ENCODE data around the gene HUWE1.
A peak's percentile ranks its signal among the peaks of the same experiment; 100 is the strongest.

HUWE1 gene

DNA sequence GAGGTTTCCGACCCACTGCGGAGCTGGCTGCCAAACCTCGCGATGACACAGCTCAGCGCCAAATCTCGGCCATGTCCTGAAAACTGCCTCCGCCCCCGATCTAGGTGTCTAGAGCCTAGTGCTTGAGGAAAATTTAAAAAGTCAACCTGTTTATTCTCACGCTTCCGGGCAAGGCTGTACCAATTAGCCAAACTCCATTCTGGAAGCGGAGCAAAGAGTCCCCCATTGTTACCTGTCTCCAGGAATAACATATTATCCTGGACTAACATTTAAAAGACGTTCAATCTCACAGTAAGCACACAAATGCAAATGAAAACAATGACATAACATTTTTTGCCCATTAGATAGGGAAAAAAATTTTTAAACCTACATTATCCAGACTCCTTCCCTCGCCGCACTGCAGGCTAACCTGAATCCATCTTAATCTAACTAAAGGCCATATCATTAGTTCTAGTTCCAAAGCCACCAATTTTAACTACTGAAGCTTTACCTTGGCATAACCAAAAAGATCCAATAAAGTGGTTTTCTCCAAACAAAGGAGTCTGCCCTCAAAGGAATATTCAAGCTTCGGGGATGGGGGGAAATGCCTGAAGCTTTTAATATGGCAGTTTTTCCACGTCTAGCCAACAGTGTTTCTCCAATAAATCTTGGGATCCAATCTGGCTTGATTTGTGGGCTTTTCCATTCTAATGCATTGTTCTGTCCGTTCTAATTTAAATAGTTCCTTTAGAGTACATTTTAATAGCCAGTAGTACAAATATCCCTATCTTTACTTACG lies 1.9 kb downstream of the HUWE1 start:
- DNase-seq: no peak

DNA sequence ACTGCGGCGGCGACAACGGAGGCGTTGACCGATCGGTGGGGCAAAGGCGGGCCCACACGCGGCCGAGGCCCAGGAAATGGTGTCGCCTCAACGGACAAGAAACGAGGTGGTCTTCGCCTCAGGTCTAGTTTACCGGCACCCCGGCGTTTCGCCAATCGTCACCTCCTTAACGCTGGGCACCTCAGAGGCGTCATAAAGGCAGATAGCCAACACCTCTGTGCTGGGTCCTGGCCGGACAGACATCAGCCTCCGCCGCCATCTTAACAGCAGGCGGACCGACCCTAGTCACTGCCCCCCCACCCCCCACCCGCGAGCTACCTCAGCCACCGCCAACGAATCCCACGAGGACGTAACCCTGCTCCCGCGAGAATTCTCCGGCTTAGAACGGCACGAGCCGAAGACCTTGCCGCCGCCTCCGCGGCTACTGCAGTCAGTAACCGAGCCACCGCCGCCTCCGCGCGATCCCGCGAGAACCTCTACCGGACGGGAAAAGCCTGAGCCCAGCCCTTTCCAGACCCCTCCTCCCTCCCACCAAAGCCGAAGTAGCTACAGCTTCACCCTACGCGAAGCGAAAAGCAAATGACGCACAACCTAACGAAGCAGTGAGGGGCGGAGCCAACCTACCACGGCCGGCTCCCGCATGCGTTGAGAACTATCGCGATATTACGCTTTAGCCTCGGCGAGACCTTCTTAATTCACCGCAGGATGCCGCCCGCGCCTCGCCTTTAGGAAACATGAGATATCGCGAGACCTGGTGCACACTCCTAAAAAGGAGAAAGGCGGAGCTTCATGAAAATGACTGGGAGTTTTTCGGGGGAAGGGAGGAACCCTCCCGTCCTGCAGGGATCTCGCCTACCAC lies 2.7 kb downstream of the HUWE1 start:
- peak; percentile 96 to 99 (median 98) for DNase-seq

DNA sequence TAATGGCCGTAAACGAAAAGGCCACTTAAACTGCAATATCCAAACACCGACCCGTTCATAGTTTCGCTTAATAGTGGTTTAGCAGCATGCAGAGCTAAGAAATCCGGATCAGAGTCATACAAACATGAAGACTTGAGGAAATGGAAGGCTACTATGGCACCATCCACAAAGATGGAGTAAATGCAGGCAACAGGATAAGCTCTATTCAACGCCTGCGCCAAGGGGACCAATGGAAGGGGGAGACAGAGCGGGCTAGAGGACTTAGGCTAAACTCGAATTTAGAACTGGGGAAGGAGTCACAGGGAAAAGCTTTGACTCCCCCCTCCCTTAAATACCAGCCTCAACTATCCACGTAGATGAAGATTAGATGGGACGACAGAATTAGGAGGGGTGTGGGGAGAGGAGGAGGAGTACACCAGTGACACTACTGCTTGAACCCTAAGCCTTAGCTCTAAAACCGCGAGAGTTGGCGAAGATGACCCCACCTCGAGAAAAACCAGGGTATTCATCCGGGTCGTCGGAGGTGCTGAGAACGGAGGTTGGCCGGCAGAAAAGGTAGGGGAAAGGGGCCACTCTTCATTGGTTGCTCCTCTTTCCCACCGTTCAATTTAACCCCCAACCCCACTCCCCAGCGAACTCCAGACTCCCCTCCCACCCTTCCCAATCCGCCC lies 3.5 kb downstream of the HUWE1 start:
- DNase-seq: peak; percentile 27 to 54 (median 47)

DNA sequence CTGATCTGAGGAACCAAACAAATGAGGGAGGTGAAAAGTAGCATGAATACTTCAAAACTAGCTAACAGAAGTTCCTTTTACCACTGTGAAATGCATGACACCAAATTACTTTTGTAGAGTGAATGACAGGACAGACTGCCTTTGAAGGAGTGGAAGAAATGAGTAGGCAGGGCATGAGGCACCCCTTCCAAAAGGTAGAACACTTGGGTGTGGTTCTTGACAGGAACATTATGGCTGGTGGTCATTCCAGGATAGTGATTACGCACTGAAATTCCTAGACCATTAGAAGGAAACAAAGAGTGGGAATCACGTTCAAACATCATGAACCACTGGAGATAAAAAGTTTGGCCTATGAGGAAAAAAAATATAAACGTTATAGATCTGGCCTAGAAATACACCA lies 4.9 kb downstream of the HUWE1 start:
- DNase-seq: no peak

DNA sequence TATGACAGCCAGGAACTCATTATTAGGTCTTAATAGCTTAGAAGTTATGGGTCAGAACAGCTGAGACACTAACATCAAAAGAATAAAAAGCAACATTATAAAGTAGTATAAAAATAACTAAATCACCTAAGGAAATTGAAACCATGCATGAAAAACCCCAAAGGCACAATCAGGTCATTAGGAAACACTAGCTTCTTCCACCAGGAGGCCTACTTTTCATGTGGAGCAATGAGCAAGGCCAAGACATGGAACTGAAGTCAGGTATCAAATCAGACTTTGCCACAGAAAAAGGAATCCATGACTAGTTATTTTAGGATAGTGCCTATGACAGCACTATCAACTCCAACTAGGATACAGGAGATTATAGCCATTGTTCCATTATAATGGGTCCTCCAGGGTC lies 7.9 kb downstream of the HUWE1 start:
- DNase-seq: peak in 3 of 4 experiments; percentile 3 to 15 (median 11)

DNA sequence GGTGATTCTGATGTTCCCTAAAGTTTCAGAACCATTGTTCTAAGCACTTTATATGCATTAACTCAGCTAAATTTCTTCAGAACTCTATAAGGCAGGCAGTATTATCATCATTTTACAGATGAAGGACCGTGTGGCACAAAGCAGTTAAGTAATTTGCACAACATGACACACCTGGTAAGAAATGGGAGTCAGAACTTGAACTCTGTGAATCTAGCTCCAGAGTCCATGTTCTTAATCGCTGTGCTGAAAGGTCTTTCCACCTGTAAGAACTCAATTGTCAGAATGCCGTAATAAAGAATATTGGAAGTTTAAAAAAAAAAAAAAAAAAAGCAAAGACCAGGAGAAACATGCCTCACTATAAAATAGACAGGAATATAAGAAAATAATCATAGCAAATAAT lies 9.2 kb downstream of the HUWE1 start:
- DNase-seq: no peak

DNA sequence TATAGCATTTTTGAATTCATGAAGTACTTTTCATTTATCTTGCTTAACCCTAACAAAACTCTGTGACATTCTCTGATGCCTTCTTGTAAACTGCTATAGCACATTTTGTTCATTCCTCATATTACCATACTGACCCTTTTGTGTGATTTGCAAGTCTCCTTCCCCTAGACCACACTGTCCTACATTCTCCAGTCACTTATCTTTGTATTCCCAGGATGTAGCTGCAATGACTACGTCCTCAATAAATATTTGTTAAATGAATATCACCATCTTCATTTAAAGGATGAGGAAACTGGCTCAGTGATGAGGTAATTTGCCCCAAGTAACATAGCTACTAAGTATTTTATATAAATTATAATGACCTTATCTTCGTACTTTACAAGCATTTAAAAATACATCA lies 11.9 kb downstream of the HUWE1 start:
- no peak for DNase-seq

DNA sequence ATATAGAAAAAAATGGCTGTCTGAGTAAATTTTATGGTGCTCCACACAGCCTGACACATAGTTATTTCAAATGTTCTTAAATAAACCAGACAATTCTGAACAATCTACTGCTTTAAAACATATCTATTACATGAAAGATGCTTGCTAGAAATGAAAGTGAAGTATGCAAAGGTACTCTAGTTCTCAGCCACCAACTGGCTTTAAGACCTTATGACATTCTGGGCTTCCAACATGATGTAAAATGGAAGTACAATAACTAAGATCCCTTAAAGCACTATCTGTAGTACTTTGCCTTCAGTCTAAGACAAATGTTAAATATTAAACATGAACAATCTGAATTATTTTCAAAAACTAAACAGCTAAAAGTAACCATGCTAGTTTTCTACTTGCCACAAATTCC lies 17.3 kb downstream of the HUWE1 start:
- no peak for DNase-seq

DNA sequence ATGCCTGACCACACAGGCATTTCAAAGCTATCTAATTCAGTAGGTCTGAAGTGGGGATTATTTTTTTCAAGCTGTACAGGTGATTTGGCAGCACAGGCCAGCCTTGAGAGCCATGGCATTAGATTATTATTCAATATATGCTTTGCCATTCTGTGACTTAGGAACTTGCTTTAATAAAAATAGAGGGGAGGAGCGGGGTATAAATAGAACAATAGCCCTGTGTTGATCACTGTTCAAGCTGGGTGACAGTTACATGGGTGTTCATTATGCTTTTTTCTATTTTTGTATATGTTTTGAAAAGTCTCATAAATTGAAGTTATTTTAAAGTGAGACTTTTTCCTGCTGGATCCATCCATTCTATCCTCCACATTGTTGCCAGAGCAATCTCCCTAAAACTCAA lies 20.3 kb downstream of the HUWE1 start:
- no peak for DNase-seq

DNA sequence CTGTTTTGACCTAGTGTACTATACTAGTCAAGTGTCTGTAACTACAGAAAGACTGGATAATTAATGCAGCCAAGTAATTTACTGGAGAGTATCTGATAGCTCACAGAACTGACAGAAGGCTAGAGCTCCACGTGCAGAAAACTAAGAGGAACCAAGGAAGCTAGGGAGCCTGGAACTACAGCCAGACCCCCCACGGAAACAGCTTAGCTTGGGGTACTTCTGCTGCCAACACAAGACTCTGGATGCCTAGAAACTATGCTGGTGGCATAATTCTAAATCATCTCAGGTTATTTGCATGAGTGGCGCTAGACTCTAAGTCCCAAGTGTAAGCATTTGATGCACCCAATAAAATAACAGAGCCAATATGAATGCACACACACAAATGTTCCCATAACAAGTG lies 26.5 kb downstream of the HUWE1 start:
- no peak for DNase-seq

DNA sequence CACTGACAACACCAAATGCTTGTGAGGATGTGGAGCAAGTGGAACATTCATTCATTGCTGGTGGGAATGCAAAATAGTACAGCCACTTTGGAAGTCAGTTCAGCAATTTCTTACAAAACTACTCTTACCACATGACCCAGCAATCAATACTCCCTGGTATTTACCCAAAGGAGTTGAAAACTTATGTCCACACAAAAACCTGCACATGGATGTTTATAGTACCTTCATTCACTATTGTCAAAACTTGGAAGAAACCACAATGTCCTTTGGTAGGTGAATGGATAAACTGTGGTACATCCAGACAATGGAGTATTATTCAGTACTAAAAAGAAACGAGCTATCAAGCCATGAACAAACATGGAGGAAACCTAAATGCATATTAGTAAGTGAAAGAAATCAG lies 27.5 kb downstream of the HUWE1 start:
- DNase-seq: no peak

DNA sequence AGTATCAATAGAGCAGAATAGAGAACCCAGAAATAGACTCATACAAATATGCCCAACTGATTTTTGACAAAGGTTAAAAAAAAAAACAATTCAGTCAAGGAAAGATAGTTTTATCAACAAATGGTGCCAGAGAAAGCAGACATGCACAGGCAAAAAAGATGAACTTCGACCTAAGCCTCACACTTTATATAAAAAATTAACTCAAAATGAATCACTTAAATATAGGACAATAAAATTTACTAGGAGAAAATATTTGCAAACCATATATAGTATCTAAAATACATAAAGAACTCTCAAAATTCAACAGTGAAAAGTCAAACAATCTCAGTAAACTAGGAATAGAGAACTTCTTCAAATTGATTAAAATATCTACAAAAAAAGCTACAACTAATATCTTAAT lies 29.7 kb downstream of the HUWE1 start:
- no peak for DNase-seq

DNA sequence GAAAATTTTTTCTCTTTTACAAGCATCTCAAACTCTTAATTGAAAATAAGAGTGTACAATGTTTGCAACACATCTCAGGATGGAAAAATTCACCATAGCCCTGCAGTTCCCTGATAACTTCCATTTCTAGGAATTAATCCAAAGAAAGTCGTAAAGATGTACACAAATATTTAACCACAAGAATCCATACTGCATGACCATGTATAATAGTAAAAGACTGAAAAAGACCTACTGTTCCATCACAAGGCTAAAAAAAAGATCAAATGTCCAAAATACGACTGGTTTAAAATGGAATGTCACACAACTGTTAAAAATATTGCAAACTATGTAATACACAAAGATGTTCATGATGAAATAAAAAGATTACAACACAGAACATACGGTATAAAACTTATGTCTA lies 32.1 kb downstream of the HUWE1 start:
- DNase-seq: no peak

DNA sequence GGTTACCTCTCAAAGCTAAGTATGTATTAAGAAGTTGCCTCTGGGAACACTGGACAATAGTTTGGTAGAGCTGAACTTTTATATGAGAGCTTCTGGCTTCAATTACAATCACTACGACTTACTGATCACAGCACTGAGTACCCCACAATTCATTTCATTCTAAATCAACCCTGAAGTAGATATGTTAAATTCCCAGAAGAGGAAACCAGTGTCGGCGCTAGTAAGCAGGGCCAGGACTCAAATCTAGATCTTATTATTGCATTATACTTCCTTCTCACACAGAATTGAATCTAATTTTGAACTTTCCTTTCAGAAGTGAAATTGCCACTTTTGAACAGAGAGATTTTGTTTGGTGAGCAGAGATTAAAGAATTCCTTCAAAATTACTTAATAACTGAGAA lies 41.8 kb downstream of the HUWE1 start:
- DNase-seq: no peak

DNA sequence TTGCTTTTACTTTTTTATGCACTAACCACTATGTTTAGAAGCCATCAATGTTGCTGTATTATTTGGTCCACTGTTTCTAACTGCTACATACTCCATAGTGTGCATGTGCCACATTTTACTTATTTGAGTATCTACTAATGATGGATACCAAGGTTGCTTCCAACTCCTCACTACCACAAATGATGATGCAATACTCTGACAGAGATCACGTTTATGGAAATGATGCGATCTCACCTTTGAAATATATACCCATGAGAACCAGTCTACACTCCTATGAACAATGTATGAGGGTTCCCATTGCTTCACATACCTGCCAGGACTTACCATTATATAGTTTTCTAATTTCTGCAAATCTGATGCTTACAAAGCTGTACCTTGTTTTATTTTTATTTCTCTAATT lies 44.2 kb downstream of the HUWE1 start:
- no peak for DNase-seq

DNA sequence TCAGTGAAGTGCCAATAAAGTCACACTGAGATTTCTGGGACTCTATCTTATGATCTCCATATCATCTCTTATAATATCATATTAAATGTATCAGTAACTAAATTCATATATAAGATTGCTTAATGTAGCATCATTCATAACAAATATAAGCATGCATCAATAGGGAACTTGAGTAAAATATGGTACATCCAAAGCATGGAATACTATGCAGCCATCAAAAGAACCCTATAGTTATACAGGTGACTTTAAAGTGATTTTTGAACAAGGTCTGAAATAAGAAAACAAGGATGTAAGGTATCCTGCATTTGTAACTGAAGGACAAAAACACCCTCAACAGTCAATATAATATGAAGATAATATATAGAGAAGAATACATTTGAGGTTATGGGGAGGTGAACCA lies 47.3 kb downstream of the HUWE1 start:
- no peak for DNase-seq

DNA sequence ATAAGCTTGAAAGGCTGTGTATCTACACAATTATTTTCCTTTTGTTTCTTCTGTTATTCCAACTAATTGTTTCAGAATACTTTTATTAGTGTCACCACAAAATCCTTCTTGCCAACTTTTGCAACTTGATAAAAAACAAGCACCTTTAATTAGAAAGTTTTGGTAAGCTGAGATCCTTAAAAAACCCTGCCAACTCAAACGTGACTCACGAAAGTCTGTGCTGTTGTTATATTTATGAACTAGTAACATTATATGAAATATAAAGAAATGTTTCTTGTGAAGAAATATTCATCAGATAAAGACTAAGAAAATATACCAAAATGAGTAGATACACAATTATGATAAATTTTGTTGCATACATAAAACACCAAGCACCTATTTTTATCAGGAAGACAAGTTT lies 49.0 kb downstream of the HUWE1 start:
- DNase-seq: no peak

DNA sequence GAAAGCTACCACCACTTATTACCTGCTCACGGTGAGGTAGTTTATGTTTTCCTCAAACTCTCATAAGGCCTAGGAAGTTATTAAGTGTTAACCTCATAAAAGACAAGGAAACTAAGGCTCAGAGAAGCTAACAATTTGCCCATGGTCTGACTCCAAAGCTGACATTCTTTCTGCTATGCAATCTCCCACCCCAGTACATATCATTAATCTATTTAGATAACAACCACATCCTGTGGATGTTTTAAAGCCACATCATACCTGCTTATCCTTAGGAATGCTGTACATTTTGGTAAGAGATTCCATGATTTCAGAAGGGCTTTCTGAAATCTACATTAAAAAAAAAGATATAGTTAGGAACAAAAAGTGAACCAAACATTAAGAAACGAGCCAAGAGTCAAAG lies 55.4 kb downstream of the HUWE1 start:
- DNase-seq: no peak

DNA sequence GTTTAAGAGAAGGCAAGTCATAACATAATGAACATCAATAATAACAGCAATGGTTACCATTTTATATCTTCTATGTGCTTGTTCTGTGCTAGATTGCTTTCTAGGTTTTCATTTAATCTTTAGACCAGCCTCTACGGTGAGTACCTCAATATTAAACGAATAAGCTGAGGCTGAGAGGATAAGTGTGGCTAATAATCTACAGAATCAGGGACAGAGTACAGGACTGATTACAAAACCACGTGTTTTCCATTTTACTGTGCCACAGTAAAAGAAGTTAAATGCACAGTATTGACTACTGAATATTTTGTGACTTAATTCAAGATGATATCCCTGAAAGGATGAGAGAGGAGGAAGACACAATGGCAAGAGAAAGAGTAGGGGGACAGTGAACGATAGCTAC lies 56.3 kb downstream of the HUWE1 start:
- no peak for DNase-seq

DNA sequence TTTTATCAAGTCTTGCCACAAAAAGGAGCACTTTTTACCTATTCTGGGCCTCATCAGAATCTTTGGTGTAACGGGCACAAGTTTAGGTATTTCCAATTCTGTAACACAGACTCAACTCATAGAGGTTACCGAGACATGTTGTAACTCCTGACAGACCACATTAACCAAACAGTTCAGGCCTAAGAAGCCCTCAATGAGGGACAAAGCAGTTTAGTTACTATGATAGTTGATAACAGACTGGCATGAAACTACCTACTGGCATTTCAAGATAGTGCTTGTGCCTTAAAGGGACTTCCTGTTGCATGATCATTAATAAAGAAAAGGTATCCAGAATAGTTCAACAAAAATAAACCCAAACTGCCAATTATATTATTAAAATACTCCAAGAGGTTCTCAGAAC lies 64.1 kb downstream of the HUWE1 start:
- DNase-seq: no peak

DNA sequence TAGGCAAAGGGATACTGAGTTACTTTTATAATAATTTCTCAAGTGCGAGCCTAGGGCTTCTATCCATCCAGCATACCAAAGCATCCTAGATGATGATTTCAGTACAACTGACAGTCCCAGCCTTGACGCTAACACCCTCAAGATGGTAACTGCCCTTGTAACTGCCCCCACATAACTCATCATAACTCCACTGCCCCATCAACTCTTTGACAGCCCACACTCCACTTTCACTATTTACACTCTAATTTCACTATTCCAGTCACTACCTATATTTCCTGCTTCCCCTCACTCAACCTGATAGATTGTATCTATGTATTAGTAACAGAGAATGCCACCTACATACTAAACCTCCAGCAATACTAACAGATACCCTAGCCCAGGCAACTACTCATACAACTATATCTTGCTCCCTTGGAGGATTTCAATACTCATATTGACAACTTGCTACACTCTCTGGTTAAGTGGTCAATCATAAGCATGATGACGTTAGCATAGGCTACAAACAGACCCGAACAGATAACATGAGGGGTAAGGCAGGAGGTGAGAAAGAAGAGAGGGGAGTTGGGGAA lies 65.0 kb downstream of the HUWE1 start:
- no peak for DNase-seq

DNA sequence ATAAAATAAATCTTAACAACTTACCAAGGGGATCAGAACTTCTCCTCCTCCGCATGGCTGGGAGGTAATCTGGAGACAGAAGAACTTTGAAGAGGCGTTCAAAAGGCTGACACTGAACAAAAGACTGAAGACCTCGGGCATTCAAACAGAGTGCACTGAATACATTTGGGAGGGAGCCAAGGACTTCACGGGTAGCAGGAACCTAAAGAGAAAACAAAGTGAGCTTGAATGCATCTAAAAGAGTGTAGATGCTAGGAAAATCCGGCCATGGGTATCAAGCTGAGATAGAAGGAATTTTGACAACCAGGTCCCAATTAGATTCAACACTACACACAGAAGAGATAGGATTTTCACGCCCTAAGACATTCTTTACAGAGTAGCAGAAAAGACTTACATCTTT lies 69.6 kb downstream of the HUWE1 start:
- DNase-seq: no peak

DNA sequence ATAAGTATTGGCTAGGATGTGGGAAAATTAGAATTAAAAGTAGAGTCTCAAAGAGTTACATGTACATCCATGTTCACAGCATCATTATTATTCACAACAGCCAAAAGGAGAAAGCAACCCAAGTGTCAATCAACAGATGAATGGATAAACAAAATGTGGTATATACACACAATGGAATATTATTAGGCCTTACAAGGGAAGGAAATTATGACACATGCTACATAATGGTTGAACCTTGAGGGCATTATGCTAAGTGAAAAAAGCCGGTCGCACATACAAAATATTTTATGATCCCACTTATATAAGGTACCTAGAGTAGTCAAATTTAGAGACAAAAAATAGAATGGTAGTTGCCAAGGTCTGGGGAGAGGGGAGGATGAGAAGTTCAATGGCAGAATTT lies 80.1 kb downstream of the HUWE1 start:
- DNase-seq: no peak

Measured in suppressor macrophage (primary cell).